Measurements from ENCODE around the gene GFOD1. TPM values are rescaled to one million over a fixed set of nuclear protein-coding genes. Genes with fewer than 3 reads are reported as not detected.

The GFOD1 gene
- total and polyA plus RNA-seq, 7 donors: 2.3 to 18.3 (median 13.3) TPM

GRCh38 chr6:13500915-13501314, 13.5 kb upstream of the GFOD1 start:
- TF ChIP-seq CTCF (IDR thresholded peaks at IDR 0.05) (no peak), EP300 (IDR thresholded peaks at IDR 0.05) (no peak), POLR2AphosphoS5 (IDR thresholded peaks at IDR 0.05) (no peak), POLR2A (IDR thresholded peaks at IDR 0.05) (no peak)
- no peak overlapping the region for H3K4me3 ChIP-seq
- DNase-seq: no peak
- H3K27ac ChIP-seq: no peak overlapping the region
- intact Hi-C loops (cut with DNase I): no loop called here
- 85 to 90% methylated on average over 3 of the region's 3 CpGs for WGBS, 2 donors
- H3K27me3 ChIP-seq: no peaks in the 10 kb centered on the region
- H3K36me3 ChIP-seq: no peaks in the 10 kb centered on the region
- no peaks in the 10 kb centered on the region for H3K4me1 ChIP-seq
- H3K9me3 ChIP-seq: no peaks in the 10 kb centered on the region

GRCh38 chr6:13500264-13500663, 12.9 kb upstream of the GFOD1 start:
- TF ChIP-seq EP300 (IDR thresholded peaks at IDR 0.05) (no peak), CTCF (IDR thresholded peaks at IDR 0.05) (no peak), POLR2A (IDR thresholded peaks at IDR 0.05) (no peak), POLR2AphosphoS5 (IDR thresholded peaks at IDR 0.05) (no peak)
- 8 to 67% methylated on average over 1 of the region's 1 CpG for WGBS, 2 donors
- intact Hi-C loops (cut with DNase I): no loop called here
- Histone ChIP-seq H3K9me3 (no peaks in the 10 kb centered on the region), H3K36me3 (no peaks in the 10 kb centered on the region), H3K4me1 (no peaks in the 10 kb centered on the region), H3K27ac (no peak overlapping the region), H3K4me3 (no peak overlapping the region), H3K27me3 (no peaks in the 10 kb centered on the region)
- DNase-seq: no peak

- intact Hi-C loops (cut with DNase I): no loop called here
- H3K27ac ChIP-seq: no peak overlapping the region
- WGBS, 2 donors: 24 to 57% methylated on average over 1 of the region's 1 CpG
Measured at GRCh38 chr6:13496513-13497190, 9.3 kb upstream of the GFOD1 start.

GRCh38 chr6:13495818-13496217, 8.4 kb upstream of the GFOD1 start:
- no peaks in the 10 kb centered on the region for H3K36me3 ChIP-seq
- intact Hi-C loops (cut with DNase I): no loop called here
- no peaks in the 10 kb centered on the region for H3K4me1 ChIP-seq
- H3K27ac ChIP-seq: no peak overlapping the region
- TF ChIP-seq POLR2AphosphoS5 (IDR thresholded peaks at IDR 0.05): no peak
- no peak for TF ChIP-seq POLR2A (IDR thresholded peaks at IDR 0.05)
- no peak for TF ChIP-seq CTCF (IDR thresholded peaks at IDR 0.05)
- TF ChIP-seq EP300 (IDR thresholded peaks at IDR 0.05): no peak
- 83 to 86% methylated on average over 3 of the region's 3 CpGs for WGBS, 2 donors
- no peak overlapping the region for H3K4me3 ChIP-seq
- H3K27me3 ChIP-seq: no peaks in the 10 kb centered on the region
- DNase-seq: no peak
- H3K9me3 ChIP-seq: no peaks in the 10 kb centered on the region

More at GRCh38 chr6:13496513-13497190, 9.3 kb upstream of the GFOD1 start:
- Histone ChIP-seq H3K9me3 (no peaks in the 10 kb centered on the region), H3K4me1 (no peaks in the 10 kb centered on the region), H3K36me3 (no peaks in the 10 kb centered on the region), H3K4me3 (no peak overlapping the region), H3K27me3 (no peaks in the 10 kb centered on the region)
- no peak for TF ChIP-seq CTCF (IDR thresholded peaks at IDR 0.05)
- DNase-seq: no peak

Measured in sigmoid colon (tissue), 7 donors.